RWPE2 (cell line): ENCODE measurements around the gene MBTPS1.
A peak's percentile ranks its signal among the peaks of the same experiment; 100 is the strongest.

Source experiments
- ATAC-seq: fragments of 200-7000 bp; cut with Tn5 transposase; 3 replicates; pipeline ENCODE4 v1.9.1; 2021; ENCODE audit warnings: low read depth
- DNase-seq: peaks from one replicate; pipeline ENCODE4 v3.0.0-alpha.2; 2020; ENCODE audit warnings: low spot score
- H3K27ac ChIP-seq: fragments of 450-650 bp; 2 replicates; pipeline ENCODE4 v1.5.1; 2017; ENCODE audit warnings: mild to moderate bottlenecking; ENCODE audit not compliant: poor library complexity, severe bottlenecking
- H3K27me3 ChIP-seq: fragments of 250-450 bp; sonication (Bioruptor Pico); 2 replicates; pipeline ENCODE4 v1.5.1; 2021; ENCODE audit warnings: mild to moderate bottlenecking, moderate library complexity; ENCODE audit not compliant: insufficient read depth, poor library complexity, severe bottlenecking
- H3K36me3 ChIP-seq: fragments of 250-450 bp; sonication (Bioruptor Pico); 2 replicates; pipeline ENCODE4 v1.5.1; 2020; ENCODE audit warnings: low read depth, mild to moderate bottlenecking, moderate library complexity
- H3K4me1 ChIP-seq: fragments of 250-450 bp; sonication (Bioruptor Pico); 2 replicates; pipeline ENCODE4 v1.5.1; 2021; ENCODE audit warnings: mild to moderate bottlenecking, moderate library complexity; ENCODE audit not compliant: insufficient read depth, poor library complexity, severe bottlenecking
- H3K4me3 ChIP-seq: fragments of 250-450 bp; sonication (Bioruptor Pico); 2 replicates; pipeline ENCODE4 v1.5.1; 2021; ENCODE audit warnings: mild to moderate bottlenecking, moderate library complexity; ENCODE audit not compliant: severe bottlenecking
- H3K9me3 ChIP-seq: fragments of 250-450 bp; sonication (Bioruptor Pico); 2 replicates; pipeline ENCODE4 v1.5.1; 2021; ENCODE audit warnings: mild to moderate bottlenecking, moderate library complexity; ENCODE audit not compliant: severe bottlenecking
- CTCF ChIP-seq: fragments of 450-650 bp; IDR thresholded peaks from one replicate; pipeline ENCODE4 v1.5.1; 2017; ENCODE audit warnings: mild to moderate bottlenecking, moderate library complexity; ENCODE audit not compliant: poor library complexity, severe bottlenecking

The MBTPS1 gene

GRCh38 chr16:84007520-84007919 lies 109.2 kb downstream of the MBTPS1 start:
- no peak for ATAC-seq
- TF ChIP-seq CTCF, result no peak
- no peaks in the 10 kb centered on the region for H3K4me1 ChIP-seq

GRCh38 chr16:84005391-84005790 lies 111.4 kb downstream of the MBTPS1 start:
- H3K9me3 ChIP-seq, result no peaks in the 10 kb centered on the region

More at GRCh38 chr16:84007520-84007919, 109.2 kb downstream of the MBTPS1 start:
- Histone ChIP-seq H3K9me3 (no peaks in the 10 kb centered on the region), H3K27ac (no peak overlapping the region), H3K36me3 (no peaks in the 10 kb centered on the region), H3K4me3 (no peak overlapping the region), H3K27me3 (no peaks in the 10 kb centered on the region)
- no peak for DNase-seq

GRCh38 chr16:84004442-84004841 lies 112.3 kb downstream of the MBTPS1 start:
- no peaks in the 10 kb centered on the region for H3K4me1 ChIP-seq
- H3K4me3 ChIP-seq, result no peak overlapping the region
- H3K36me3 ChIP-seq, result no peaks in the 10 kb centered on the region
- DNase-seq (no peak), ATAC-seq (no peak)
- no peak for TF ChIP-seq CTCF
- H3K27ac ChIP-seq, result no peak overlapping the region
- no peaks in the 10 kb centered on the region for H3K9me3 ChIP-seq
- H3K27me3 ChIP-seq, result no peaks in the 10 kb centered on the region

More at GRCh38 chr16:84005391-84005790, 111.4 kb downstream of the MBTPS1 start:
- no peak overlapping the region for H3K27ac ChIP-seq
- DNase-seq (no peak), ATAC-seq (0 out of 3 replicates have a peak, but pooled peaks have one; percentile 26)
- no peaks in the 10 kb centered on the region for H3K27me3 ChIP-seq
- no peaks in the 10 kb centered on the region for H3K36me3 ChIP-seq
- no peaks in the 10 kb centered on the region for H3K4me1 ChIP-seq
- no peak overlapping the region for H3K4me3 ChIP-seq
- TF ChIP-seq CTCF, result no peak
